Ishikawa (cell line): ENCODE data around the gene ROPN1L.

ENCODE experiments used
- CEBPB ChIP-seq: IDR thresholded peaks from 2 replicates; pipeline ENCODE4 v1.6.1; 2012
- CREB1 ChIP-seq: IDR thresholded peaks from 2 replicates; pipeline ENCODE4 v1.6.1; 2012; ENCODE audit warnings: low read depth
- EGR1 ChIP-seq: IDR thresholded peaks from 2 replicates; pipeline ENCODE4 v1.6.1; 2012
- EP300 ChIP-seq: IDR thresholded peaks from 2 replicates; pipeline ENCODE4 v1.6.1; 2012; ENCODE audit warnings: borderline replicate concordance
- FOXM1 ChIP-seq: IDR thresholded peaks from 2 replicates; pipeline ENCODE4 v1.6.1; 2012; ENCODE audit warnings: low read depth, borderline replicate concordance
- MAX ChIP-seq: IDR thresholded peaks from 2 replicates; pipeline ENCODE4 v1.6.1; 2012
- NFIC ChIP-seq: IDR thresholded peaks from 2 replicates; pipeline ENCODE4 v1.6.1; 2012
- RAD21 ChIP-seq: IDR thresholded peaks from 2 replicates; pipeline ENCODE4 v1.6.1; 2012; ENCODE audit warnings: low read depth
- REST ChIP-seq: IDR thresholded peaks from 2 replicates; pipeline ENCODE4 v1.6.1; 2012; ENCODE audit warnings: low read depth, mild to moderate bottlenecking
- TAF1 ChIP-seq: IDR thresholded peaks from 2 replicates; pipeline ENCODE4 v1.6.1; 2012; ENCODE audit warnings: low read depth, mild to moderate bottlenecking
- TCF12 ChIP-seq: IDR thresholded peaks from 2 replicates; pipeline ENCODE4 v1.6.1; 2012; ENCODE audit warnings: low read depth
- USF1 ChIP-seq: IDR thresholded peaks from 2 replicates; pipeline ENCODE4 v1.6.1; 2012
- YY1 ChIP-seq: IDR thresholded peaks from 2 replicates; pipeline ENCODE4 v1.6.1; 2012; ENCODE audit warnings: low read depth
- ZBTB7A ChIP-seq: IDR thresholded peaks from 2 replicates; pipeline ENCODE4 v1.6.1; 2012; ENCODE audit warnings: low read depth

ROPN1L gene

GRCh38 chr5:10485142-10485795 lies 43.6 kb downstream of the ROPN1L start:
- TF ChIP-seq USF1 (peak; percentile 91), REST (no peak), YY1 (no peak)

GRCh38 chr5:10485897-10486296 lies 44.2 kb downstream of the ROPN1L start:
- TF ChIP-seq CREB1 = no peak
- TF ChIP-seq MAX = no peak
- no peak for TF ChIP-seq EGR1
- TF ChIP-seq TCF12 = no peak
- TF ChIP-seq RAD21 = no peak
- no peak for TF ChIP-seq EP300
- no peak for TF ChIP-seq NFIC
- TF ChIP-seq TAF1 = no peak
- no peak for TF ChIP-seq ZBTB7A
- no peak for TF ChIP-seq USF1
- no peak for TF ChIP-seq REST
- TF ChIP-seq CEBPB = no peak
- no peak for TF ChIP-seq FOXM1

GRCh38 chr5:10486511-10487344 lies 45.0 kb downstream of the ROPN1L start:
- TF ChIP-seq RAD21 (no peak), USF1 (no peak), YY1 (no peak), FOXM1 (no peak), REST (no peak)

- TF ChIP-seq REST (no peak), MAX (no peak), FOXM1 (no peak), RAD21 (no peak), NFIC (no peak), YY1 (no peak), ZBTB7A (no peak), CEBPB (no peak), TCF12 (no peak), TAF1 (no peak)
Measured at GRCh38 chr5:10488144-10488543, 46.5 kb downstream of the ROPN1L start.
